Measurements from ENCODE around the gene CNIH3. TPM values are rescaled to one million over a fixed set of nuclear protein-coding genes. Genes with fewer than 3 reads are reported as not detected.

Gene CNIH3
- total and polyA plus RNA-seq, 10 of the 15 experiments (the other 5 are each of a cell fraction or from before 2014, with no cell fraction given): 0.77 to 5.8 (median 1.8) TPM

GRCh38 chr1:224749916-224750315 is 133.8 kb downstream of the CNIH3 start (continued):
- no peak for TF ChIP-seq HSF1 (IDR thresholded peaks at IDR 0.05; ENCODE audit: low read depth, low read length)
- no peak for TF ChIP-seq ZNF274 (IDR thresholded peaks at IDR 0.05; ENCODE audit: insufficient read depth, insufficient read length)
- TF ChIP-seq MYC (IDR thresholded peaks at IDR 0.05; ENCODE audit: insufficient read depth, insufficient read length, insufficient replicate concordance, low read length, severe bottlenecking): no peak
- no peak for TF ChIP-seq RAD21 (IDR thresholded peaks at IDR 0.05; ENCODE audit: insufficient read depth, low read depth, low read length)
- TF ChIP-seq RB1 (IDR thresholded peaks at IDR 0.05; ENCODE audit: borderline replicate concordance): no peak
- no peak for TF ChIP-seq ZBTB4 (CRISPR knock-in tag; IDR thresholded peaks at IDR 0.05)
- TF ChIP-seq CBX3 (IDR thresholded peaks at IDR 0.05; ENCODE audit: borderline replicate concordance, low read depth): no peak
- no peak for TF ChIP-seq BCL3 (IDR thresholded peaks at IDR 0.05; ENCODE audit: borderline replicate concordance, insufficient read depth, low read depth, low read length, poor library complexity, severe bottlenecking)

All from GM12878 (cell line).